Measurements from ENCODE around the gene ZFC3H1.
"Not testable (repeated sequence)": the region's sequence is repeated elsewhere in the genome, so short reads cannot be mapped to it uniquely, and the experiment has no call there.

- TF ChIP-seq MYC (IDR thresholded peaks at IDR 0.05; ENCODE audit: low read depth, low read length); POLR2AphosphoS5 (IDR thresholded peaks at IDR 0.05; ENCODE audit: insufficient read depth, low read depth, low read length); POLR2A (IDR thresholded peaks at IDR 0.05; ENCODE audit: low read depth, low read length); MAX (IDR thresholded peaks at IDR 0.05; ENCODE audit: insufficient read depth, insufficient read length); EZH2 (IDR thresholded peaks at IDR 0.05; ENCODE audit: borderline replicate concordance, low read depth, low read length, severe bottlenecking); GATA2 (IDR thresholded peaks at IDR 0.05; ENCODE audit: insufficient read depth, insufficient read length, low read depth, low read length); JUN (IDR thresholded peaks at IDR 0.05; ENCODE audit: borderline replicate concordance, insufficient read depth, insufficient read length, low read depth): not testable (repeated sequence)
- TF ChIP-seq, protein P1, sequence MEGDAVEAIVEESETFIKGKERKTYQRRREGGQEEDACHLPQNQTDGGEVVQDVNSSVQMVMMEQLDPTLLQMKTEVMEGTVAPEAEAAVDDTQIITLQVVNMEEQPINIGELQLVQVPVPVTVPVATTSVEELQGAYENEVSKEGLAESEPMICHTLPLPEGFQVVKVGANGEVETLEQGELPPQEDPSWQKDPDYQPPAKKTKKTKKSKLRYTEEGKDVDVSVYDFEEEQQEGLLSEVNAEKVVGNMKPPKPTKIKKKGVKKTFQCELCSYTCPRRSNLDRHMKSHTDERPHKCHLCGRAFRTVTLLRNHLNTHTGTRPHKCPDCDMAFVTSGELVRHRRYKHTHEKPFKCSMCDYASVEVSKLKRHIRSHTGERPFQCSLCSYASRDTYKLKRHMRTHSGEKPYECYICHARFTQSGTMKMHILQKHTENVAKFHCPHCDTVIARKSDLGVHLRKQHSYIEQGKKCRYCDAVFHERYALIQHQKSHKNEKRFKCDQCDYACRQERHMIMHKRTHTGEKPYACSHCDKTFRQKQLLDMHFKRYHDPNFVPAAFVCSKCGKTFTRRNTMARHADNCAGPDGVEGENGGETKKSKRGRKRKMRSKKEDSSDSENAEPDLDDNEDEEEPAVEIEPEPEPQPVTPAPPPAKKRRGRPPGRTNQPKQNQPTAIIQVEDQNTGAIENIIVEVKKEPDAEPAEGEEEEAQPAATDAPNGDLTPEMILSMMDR (IDR thresholded peaks at IDR 0.05; ENCODE audit: extremely low read depth in 1 of 2, insufficient read depth in 1 of 2, low read depth in 1 of 2, low read length in 2 of 2): not testable (repeated sequence)
Measured at GRCh38 chr12:71569885-71570284, 93.8 kb downstream of the ZFC3H1 start.
